MM.1S (cell line): ENCODE results near the gene LMX1B.

Experiments
- DNase-seq: peaks from one replicate; pipeline ENCODE4 v3.0.0-alpha.2; 2015
- H2AFZ ChIP-seq: fragments of 300-600 bp; sonication (generic); 2 replicates; pipeline ENCODE4 v1.6.0; 2016; ENCODE audit warnings: antibody characterized with exemption, low read length
- H3F3A ChIP-seq: fragments of 300-600 bp; sonication (generic); 2 replicates; pipeline ENCODE4 v1.6.1; 2016; ENCODE audit warnings: mild to moderate bottlenecking, antibody characterized with exemption, low read length, moderate library complexity, mixed read lengths; ENCODE audit not compliant: insufficient read depth
- H3K27ac ChIP-seq: fragments of 300-600 bp; sonication (generic); 2 replicates; pipeline ENCODE4 v1.5.1; 2016; ENCODE audit warnings: mild to moderate bottlenecking, low read length
- H3K27me3 ChIP-seq: fragments of 300-600 bp; sonication (generic); replicated peaks from 2 replicates; pipeline ENCODE4 v1.6.0; 2016; ENCODE audit warnings: low read length; ENCODE audit not compliant: insufficient read depth
- H3K36me3 ChIP-seq: fragments of 300-600 bp; sonication (generic); replicated peaks from 2 replicates; pipeline ENCODE4 v1.6.1; 2016; ENCODE audit warnings: mild to moderate bottlenecking, low read length, mixed read lengths; ENCODE audit not compliant: insufficient read depth
- H3K4me1 ChIP-seq: fragments of 300-600 bp; sonication (generic); 2 replicates; pipeline ENCODE4 v1.6.1; 2016; ENCODE audit warnings: low read length, mixed read lengths
- H3K4me2 ChIP-seq: fragments of 300-600 bp; sonication (generic); 2 replicates; pipeline ENCODE4 v1.6.0; 2016; ENCODE audit warnings: low read depth, low read length
- H3K4me3 ChIP-seq: fragments of 300-600 bp; sonication (generic); 2 replicates; pipeline ENCODE4 v1.5.1; 2016; ENCODE audit warnings: low read length, mixed read lengths
- H3K79me2 ChIP-seq: fragments of 300-600 bp; sonication (generic); 2 replicates; pipeline ENCODE4 v1.6.1; 2016; ENCODE audit warnings: mixed run types, low read length, mixed read lengths
- H3K9ac ChIP-seq: fragments of 300-600 bp; sonication (generic); 2 replicates; pipeline ENCODE4 v1.6.1; 2016; ENCODE audit warnings: low read length, mixed read lengths
- H3K9me2 ChIP-seq: fragments of 300-600 bp; sonication (generic); replicated peaks from 2 replicates; pipeline ENCODE4 v1.6.1; 2016; ENCODE audit warnings: mild to moderate bottlenecking, low read length, mixed read lengths; ENCODE audit not compliant: insufficient read depth
- H3K9me3 ChIP-seq: fragments of 300-600 bp; sonication (generic); replicated peaks from 2 replicates; pipeline ENCODE4 v1.6.1; 2016; ENCODE audit warnings: mild to moderate bottlenecking, low read length, mixed read lengths; ENCODE audit not compliant: insufficient read depth
- H4K20me1 ChIP-seq: fragments of 300-600 bp; sonication (generic); 2 replicates; pipeline ENCODE4 v1.6.1; 2016; ENCODE audit warnings: mild to moderate bottlenecking, low read length, moderate library complexity, mixed read lengths; ENCODE audit not compliant: insufficient read depth
- CTCF ChIP-seq: fragments of 300-600 bp; sonication (generic); IDR thresholded peaks from 2 replicates; pipeline ENCODE4 v1.5.1; 2016; ENCODE audit warnings: antibody characterized with exemption, low read length, mixed read lengths
- EZH2 ChIP-seq: fragments of 300-600 bp; sonication (generic); optimal IDR thresholded peaks from 2 replicates; pipeline ENCODE3; 2017; ENCODE audit warnings: low read depth, mild to moderate bottlenecking, antibody characterized with exemption, low read length, mixed read lengths
- EZH2phosphoT487 ChIP-seq: fragments of 300-600 bp; sonication (generic); IDR thresholded peaks from 2 replicates; pipeline ENCODE4 v1.6.1; 2018; ENCODE audit warnings: antibody characterized with exemption, low read length

LMX1B gene

GRCh38 chr9:126623667-126624478 is 10.1 kb downstream of the LMX1B start:
- no peaks in the 10 kb centered on the region for H4K20me1 ChIP-seq
- H3K27me3 ChIP-seq = peaks cover 100% of the 10 kb centered on the region
- no peaks in the 10 kb centered on the region for H3K9me3 ChIP-seq
- no peak overlapping the region for H3K4me3 ChIP-seq
- no peak for TF ChIP-seq CTCF
- TF ChIP-seq EZH2phosphoT487 = no peak
- TF ChIP-seq EZH2 = no peak
- H3F3A ChIP-seq = no peaks in the 10 kb centered on the region
- H3K9ac ChIP-seq = no peak overlapping the region
- H3K27ac ChIP-seq = no peak overlapping the region
- no peaks in the 10 kb centered on the region for H3K36me3 ChIP-seq
- H3K9me2 ChIP-seq = no peaks in the 10 kb centered on the region
- no peak overlapping the region for H2AFZ ChIP-seq
- no peaks in the 10 kb centered on the region for H3K4me1 ChIP-seq
- H3K79me2 ChIP-seq = no peaks in the 10 kb centered on the region
- no peak overlapping the region for H3K4me2 ChIP-seq
- DNase-seq = no peak

- no peaks in the 10 kb centered on the region for H4K20me1 ChIP-seq
- H3K9me2 ChIP-seq = no peaks in the 10 kb centered on the region
- no peaks in the 10 kb centered on the region for H3K4me1 ChIP-seq
- H3K9me3 ChIP-seq = no peaks in the 10 kb centered on the region
- H3K27ac ChIP-seq = no peak overlapping the region
- H3K4me3 ChIP-seq = no peak overlapping the region
- no peak for DNase-seq
- no peaks in the 10 kb centered on the region for H3F3A ChIP-seq
- no peak overlapping the region for H2AFZ ChIP-seq
- peaks cover 100% of the 10 kb centered on the region for H3K27me3 ChIP-seq
- H3K36me3 ChIP-seq = no peaks in the 10 kb centered on the region
- no peaks in the 10 kb centered on the region for H3K79me2 ChIP-seq
- no peak overlapping the region for H3K4me2 ChIP-seq
- H3K9ac ChIP-seq = no peak overlapping the region
- TF ChIP-seq EZH2phosphoT487 (no peak), EZH2 (no peak), CTCF (no peak)
These were observed 10.7 kb downstream of the LMX1B start for GRCh38 chr9:126624479-126624826.

DNA sequence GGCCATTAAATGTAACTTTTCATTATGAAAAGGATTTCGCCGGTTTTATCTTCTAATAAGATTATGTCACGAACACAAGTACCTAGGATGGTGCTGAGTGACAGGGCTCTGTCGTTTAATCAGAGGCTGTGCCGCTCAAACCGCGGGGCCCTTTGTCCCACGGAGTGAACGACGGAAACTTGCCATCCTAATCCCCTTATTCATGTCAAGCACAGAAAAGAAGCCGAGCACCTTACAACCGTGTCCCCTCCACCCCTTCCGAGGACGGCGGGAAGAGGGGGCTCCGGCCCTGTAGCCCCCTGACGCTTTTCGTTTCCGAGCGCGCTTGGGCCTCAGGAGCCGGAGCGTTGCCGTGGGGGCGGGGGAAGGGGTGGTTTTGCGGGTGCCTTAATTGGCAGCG is 11.2 kb downstream of the LMX1B start:
- Histone ChIP-seq H3K4me1 (no peaks in the 10 kb centered on the region), H3F3A (no peaks in the 10 kb centered on the region), H3K36me3 (no peaks in the 10 kb centered on the region), H3K27me3 (peaks cover 99% of the 10 kb centered on the region), H2AFZ (no peak overlapping the region), H3K9me3 (no peaks in the 10 kb centered on the region), H3K4me2 (no peak overlapping the region), H4K20me1 (no peaks in the 10 kb centered on the region), H3K27ac (no peak overlapping the region), H3K4me3 (no peak overlapping the region), H3K79me2 (no peaks in the 10 kb centered on the region), H3K9me2 (no peaks in the 10 kb centered on the region), H3K9ac (no peak overlapping the region)
- no peak for DNase-seq
- TF ChIP-seq EZH2phosphoT487 (no peak), CTCF (no peak), EZH2 (no peak)
